Natural killer cell treated with Interleukin-12 subunit alpha and Interleukin-12 subunit beta and Interleukin-15 and Interleukin-18, amount 100 ng/mL, for 72 hours (primary cell): ENCODE data around the gene MMP24OS. TPM values are rescaled to one million over a fixed set of nuclear protein-coding genes. Genes with fewer than 3 reads are reported as not detected.

Experiments
- ATAC-seq, 2 donors: fragments of 150-1000 bp; cut with Tn5 transposase in 1 of 2; sonication (Bioruptor Pico), chemical (Tn5 transposase) in 1 of 2; 2 replicates each; pipeline ENCODE4 v1.10.0; 2021
- DNase-seq: peaks from one replicate; pipeline ENCODE4 v3.0.0; 2022; ENCODE audit warnings: low spot score
- H3K27ac Mint-ChIP-seq, 2 donors: 1 replicate in 1 of 2; 2 replicates in 1 of 2; pipeline ENCODE4 v1.8.0; 2022; ENCODE audit warnings: mixed read lengths in 2 of 2, mild to moderate bottlenecking in 1 of 2, moderate library complexity in 1 of 2
- H3K27me3 Mint-ChIP-seq, 2 donors: 1 replicate in 1 of 2; 2 replicates in 1 of 2; pipeline ENCODE4 v1.8.0; 2022; ENCODE audit warnings: mixed read lengths in 2 of 2
- H3K36me3 Mint-ChIP-seq: one replicate; pipeline ENCODE4 v1.8.0; 2022; ENCODE audit warnings: mixed read lengths
- H3K4me1 Mint-ChIP-seq, 2 donors: 1 replicate in 1 of 2; 2 replicates in 1 of 2; pipeline ENCODE4 v1.8.0; 2022; ENCODE audit warnings: low read depth in 2 of 2, mixed read lengths in 2 of 2, mild to moderate bottlenecking in 1 of 2
- H3K4me3 Mint-ChIP-seq: one replicate; pipeline ENCODE4 v1.8.0; 2022; ENCODE audit warnings: mixed read lengths
- H3K9me3 Mint-ChIP-seq: 2 replicates; pipeline ENCODE4 v1.8.0; 2022; ENCODE audit warnings: mixed read lengths
- total RNA-seq, 2 donors: library from RNA; stranded (reverse); gene quantifications; one replicate each; pipeline ENCODE4 v1.2.3, GENCODE V29; 2022

Gene MMP24OS
- total RNA-seq, 2 donors from 2014 or later = 35.6 to 51.2 TPM

DNA sequence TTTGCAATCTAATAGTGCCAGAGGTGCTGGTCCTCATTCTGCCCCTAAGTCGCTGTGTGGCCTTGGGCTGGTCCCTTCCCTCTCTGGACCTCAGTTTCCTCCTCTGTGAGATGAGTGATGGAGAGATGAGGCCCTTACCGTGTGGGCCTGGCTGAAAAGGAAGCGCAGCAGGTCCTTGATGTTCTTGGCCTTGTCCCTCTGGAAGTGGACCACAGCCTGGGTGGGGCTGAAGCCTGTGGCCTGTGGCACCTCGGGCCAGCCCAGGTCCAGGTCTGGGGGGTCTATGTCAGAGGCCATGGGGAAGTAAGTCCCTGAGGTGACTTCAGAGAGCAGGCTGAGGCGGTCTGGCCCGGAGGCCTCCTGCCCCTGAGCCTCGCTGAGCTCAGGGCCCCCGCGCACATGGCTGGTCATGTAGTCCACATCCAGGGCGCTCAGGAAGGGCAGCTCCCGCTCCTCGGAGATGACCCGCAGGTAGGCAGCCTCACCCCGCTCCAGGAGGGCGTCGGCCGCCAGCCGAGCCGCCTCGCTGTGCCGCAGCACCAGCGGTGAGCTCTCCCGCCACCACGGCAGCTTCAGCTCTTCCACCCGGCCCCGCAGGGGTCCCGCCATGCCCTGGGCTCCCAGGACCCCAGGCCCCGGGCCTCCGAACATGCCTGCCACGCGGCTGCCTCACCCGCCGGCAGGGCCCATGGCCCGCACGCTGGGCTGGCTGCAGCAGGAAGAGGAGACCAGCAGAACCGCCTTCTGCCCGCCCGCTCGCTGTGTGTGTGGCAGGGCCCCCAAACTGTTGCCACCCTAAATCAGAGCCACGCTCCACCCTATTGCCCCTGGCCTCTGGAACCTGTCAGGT is 14.0 kb upstream of the MMP24OS start, which contains the start of gene FAM83C:
TSS of gene FAM83C (minus strand) at position 772 of the 850 bp plus-strand sequence. CDS start at position 651, 121 bp downstream.
- ATAC-seq = no peak
- no peak within 1 kb of the TSS for H3K4me3 Mint-ChIP-seq
- no peaks in the 10 kb centered on the region for H3K36me3 Mint-ChIP-seq
- no peaks in the 10 kb centered on the region for H3K9me3 Mint-ChIP-seq
- peaks cover 0 to 2% of the 10 kb centered on the region in 2 donors for H3K27me3 Mint-ChIP-seq
- peaks cover 6 to 12% of the 10 kb centered on the region in 2 donors for H3K4me1 Mint-ChIP-seq
- DNase-seq = no peak
- H3K27ac Mint-ChIP-seq = no peak within 1 kb of the TSS

DNA sequence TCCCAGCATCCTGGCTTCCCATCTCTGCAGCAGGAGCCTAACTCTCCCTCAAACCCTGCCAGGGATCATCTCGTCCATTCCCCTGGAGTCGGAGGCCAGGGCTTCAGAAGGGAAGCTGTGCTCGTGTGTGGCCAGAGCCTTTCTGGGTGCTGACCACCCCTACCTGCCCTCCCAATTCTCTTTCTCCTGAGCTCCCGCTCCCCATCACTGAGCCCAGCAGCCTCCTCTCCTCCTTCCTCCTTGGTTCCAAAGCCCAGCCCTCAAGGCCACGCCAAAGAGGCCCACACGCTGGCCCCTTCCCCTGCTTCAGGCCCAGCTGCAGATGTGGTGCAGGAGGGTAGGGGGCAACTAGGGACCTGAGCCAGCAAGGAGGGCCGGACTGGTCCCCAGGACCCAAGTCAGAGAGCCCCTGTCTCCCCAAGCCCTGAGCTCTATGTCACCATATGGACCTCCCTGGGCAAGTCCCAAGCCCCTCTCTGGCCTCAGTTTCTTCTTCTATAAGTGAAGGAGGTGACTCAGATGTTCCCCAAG is 13.0 kb upstream of the MMP24OS start:
- no peak overlapping the region for H3K4me3 Mint-ChIP-seq
- H3K4me1 Mint-ChIP-seq = peaks cover 8 to 14% of the 10 kb centered on the region in 2 donors
- H3K27me3 Mint-ChIP-seq = peaks cover 0 to 2% of the 10 kb centered on the region in 2 donors
- no peak for DNase-seq
- no peaks in the 10 kb centered on the region for H3K36me3 Mint-ChIP-seq
- H3K9me3 Mint-ChIP-seq = no peaks in the 10 kb centered on the region
- H3K27ac Mint-ChIP-seq = no peak overlapping the region
- ATAC-seq = no peak

DNA sequence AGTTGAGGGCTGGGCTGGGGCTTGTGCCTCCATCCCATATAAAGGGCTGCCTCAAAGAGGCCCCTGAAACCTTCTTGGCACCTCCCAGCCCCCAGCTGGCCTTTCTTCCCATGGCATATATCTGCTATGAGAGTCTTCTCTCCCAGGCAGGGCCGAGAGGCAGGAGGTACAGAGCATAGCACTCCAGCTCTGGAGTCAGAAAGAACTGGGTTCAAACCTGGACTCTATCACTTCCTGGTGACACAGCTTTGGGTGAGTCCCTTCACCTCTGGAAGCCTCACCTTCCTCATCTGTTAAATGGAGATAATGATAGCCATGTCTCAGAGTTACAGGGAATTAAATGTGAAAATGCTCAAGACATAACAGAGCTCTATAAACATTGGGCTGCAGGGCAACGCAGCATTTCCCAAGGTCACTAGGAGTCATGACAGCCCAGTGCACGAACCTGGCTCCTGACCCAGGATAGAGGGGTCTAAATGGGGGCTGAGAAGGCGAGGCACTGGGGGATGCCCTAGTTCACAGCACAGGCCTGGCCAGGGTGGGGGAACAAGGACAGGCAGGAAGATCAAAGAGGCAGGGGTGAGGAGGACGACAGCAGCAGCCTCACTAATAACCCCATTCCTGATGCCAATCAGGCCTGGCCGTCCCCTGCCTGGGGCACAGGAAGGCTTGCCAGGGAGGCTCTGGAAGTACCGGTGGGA is 12.4 kb upstream of the MMP24OS start:
- Mint-ChIP-seq H3K4me1 (peaks cover 10 to 13% of the 10 kb centered on the region in 2 donors), H3K27ac (peak overlapping the region in 1 of 2 donors; percentile 54)

DNA sequence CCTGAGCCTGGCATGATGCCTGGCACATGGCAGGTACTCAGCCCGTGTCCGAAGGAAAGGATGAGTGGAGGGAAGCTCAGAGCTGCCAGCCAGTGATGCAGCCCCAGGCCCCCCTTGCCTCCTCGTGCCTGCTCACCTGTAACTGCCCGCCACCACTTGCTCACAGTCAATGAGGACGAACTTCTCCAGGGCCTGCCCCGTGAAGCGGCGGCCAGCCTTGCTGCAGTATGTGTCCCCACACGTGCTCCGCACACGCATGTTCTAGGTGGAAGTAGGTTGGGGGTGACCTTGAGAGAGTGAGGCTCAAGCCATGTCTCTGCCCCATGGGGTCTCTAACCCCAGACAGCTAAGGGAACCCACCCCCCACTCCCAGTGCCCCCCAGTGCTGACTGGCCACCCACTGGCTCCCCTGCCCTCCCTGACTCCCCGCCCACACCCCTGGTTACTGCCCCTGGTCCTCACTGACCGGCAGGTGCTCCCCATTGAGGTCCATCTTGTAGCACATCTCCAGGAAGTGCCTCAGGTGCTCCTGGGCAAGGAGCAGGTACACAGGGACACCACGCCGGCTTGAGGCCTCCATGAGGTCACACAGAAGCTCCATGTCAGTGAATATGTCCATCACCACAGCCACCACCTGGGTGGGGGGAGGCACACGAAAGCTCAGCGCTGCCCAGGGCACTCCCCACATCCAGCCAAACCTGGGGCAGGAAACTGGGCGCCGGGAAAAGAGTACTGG is 10.6 kb upstream of the MMP24OS start:
- Mint-ChIP-seq H3K27me3 (peaks cover 0 to under 1% of the 10 kb centered on the region in 2 donors), H3K4me3 (no peak overlapping the region), H3K36me3 (no peaks in the 10 kb centered on the region), H3K27ac (no peak overlapping the region), H3K4me1 (peaks cover 13 to 18% of the 10 kb centered on the region in 2 donors), H3K9me3 (no peaks in the 10 kb centered on the region)
- ATAC-seq (no peak), DNase-seq (no peak)

More for the DNA sequence above, 12.4 kb upstream of the MMP24OS start:
- DNase-seq = no peak
- Mint-ChIP-seq H3K27me3 (peaks cover 0 to 2% of the 10 kb centered on the region in 2 donors), H3K4me3 (no peak overlapping the region), H3K36me3 (no peaks in the 10 kb centered on the region), H3K9me3 (no peaks in the 10 kb centered on the region)
- no peak for ATAC-seq

DNA sequence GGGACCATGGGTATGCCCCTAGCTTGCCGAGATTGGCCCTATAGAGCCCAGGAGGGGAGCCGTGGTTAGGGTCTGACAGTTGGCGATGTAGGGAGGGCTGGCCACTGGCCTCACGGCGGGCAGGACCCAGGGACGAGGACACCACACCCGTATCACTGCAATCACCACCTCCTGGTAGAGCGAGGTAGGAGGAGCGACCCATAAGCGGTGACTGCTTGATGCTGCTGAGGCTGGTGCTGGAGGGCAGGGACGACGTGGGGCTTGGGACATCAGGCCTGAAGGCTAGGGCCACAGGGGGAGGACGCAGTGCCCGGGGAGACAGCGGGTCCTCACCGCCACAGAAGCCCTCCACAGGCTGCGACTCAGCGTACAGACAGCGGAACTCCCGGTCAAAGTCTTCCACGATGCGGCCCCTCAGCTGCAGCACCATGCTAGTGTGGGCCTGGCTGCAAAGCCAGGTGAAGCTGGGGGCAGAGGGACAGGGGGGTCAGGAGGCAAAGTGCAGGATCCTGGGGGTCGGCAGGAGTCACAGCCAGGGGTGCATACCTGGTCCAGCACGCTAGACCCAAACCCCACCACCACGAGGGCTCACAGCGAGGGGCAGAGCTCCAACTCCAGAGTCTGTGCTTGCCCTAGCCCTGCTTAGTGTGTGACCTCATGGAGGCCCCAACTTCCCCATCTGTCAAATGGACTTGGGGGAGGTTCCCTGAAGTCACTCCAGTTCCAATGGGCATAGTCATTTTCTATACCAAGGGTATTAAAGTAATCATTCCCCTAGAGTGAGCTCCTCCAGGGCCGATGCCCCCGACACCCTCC is 9.8 kb upstream of the MMP24OS start:
- ATAC-seq = no peak
- H3K27me3 Mint-ChIP-seq = no peaks in the 10 kb centered on the region
- H3K4me3 Mint-ChIP-seq = no peak overlapping the region
- H3K36me3 Mint-ChIP-seq = no peaks in the 10 kb centered on the region
- no peak for DNase-seq
- no peak overlapping the region for H3K27ac Mint-ChIP-seq
- peaks cover 18 to 24% of the 10 kb centered on the region in 2 donors for H3K4me1 Mint-ChIP-seq
- H3K9me3 Mint-ChIP-seq = no peaks in the 10 kb centered on the region

DNA sequence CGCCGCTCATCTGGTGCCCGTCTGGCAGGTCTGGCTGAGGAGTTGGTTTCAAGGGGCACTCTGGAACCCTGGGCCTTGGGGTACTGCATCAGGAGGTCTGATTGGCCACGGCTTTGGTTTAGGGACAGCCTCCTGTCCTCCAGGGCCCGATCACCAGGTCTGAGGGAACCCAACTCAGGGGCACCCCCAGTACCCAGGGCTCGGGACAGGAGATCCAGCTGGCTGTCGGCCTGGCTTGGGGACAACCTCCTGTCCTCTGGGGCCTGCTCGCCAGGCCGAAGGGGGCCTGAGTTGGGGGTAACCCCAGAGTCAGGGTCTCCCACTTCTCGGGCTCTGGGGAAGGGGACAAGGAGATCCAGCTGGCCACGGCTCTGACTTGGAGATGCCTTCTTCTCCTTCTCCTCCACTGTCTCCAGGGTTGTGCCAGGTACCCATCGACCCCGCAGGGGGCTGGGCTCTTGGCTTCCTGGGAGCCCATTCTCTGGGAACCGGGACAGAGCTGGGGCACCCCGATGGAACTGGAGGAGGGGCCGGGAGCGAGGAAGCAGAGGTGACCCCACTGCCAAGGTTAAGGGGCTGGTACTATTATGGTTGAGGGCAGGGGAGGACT is 9.1 kb upstream of the MMP24OS start:
- H3K9me3 Mint-ChIP-seq = no peaks in the 10 kb centered on the region
- no peak overlapping the region for H3K4me3 Mint-ChIP-seq
- H3K27me3 Mint-ChIP-seq = no peaks in the 10 kb centered on the region
- DNase-seq (no peak), ATAC-seq (no peak)
- H3K27ac Mint-ChIP-seq = no peak overlapping the region
- no peaks in the 10 kb centered on the region for H3K36me3 Mint-ChIP-seq
- H3K4me1 Mint-ChIP-seq = peaks cover 18 to 24% of the 10 kb centered on the region in 2 donors

DNA sequence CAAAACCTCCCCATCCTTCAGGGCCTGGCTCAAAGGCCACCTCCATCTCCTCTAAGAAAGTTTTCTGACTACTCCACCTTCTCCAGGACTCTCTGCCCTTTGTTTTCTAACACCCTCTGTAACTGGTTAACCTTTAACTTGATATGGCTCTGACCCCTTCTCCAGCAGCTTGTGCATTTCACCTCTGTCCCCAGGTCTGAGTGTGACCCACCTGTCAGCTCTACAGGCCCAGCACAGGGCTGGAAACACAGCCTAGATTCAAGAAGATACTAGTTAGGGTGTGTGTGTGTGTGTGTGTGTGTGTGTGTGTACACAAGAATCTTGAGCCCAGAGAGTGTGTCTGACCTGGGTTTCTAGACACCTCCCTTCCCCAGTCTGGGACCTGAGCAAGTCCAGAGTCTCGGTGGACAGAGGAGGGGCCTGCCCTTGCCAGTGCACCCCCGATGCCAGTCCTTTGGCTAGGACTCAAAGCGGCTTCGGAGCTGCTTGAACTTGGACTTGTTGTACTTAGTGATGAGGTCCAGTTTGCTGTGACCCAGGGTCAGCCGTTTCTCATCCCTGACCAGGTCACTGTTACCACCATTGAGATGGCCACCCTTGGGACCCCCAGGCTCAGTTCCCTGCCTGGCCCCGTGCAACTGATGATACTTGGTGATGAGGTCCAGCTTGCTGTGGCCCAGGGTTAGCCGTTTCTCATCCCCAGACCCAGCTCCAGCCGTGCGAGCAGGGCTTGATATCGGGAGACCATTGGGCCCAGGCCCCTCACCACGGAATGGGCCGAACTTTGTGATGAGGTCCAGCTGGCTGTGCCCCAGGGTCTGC is 8.4 kb upstream of the MMP24OS start:
- Mint-ChIP-seq H3K4me1 (peaks cover 18 to 24% of the 10 kb centered on the region in 2 donors), H3K36me3 (no peaks in the 10 kb centered on the region), H3K27ac (peak overlapping the region; percentile 93 to 94), H3K27me3 (no peaks in the 10 kb centered on the region), H3K4me3 (peak overlapping the region; percentile 96), H3K9me3 (no peaks in the 10 kb centered on the region)
- ATAC-seq (no peak), DNase-seq (no peak)

DNA sequence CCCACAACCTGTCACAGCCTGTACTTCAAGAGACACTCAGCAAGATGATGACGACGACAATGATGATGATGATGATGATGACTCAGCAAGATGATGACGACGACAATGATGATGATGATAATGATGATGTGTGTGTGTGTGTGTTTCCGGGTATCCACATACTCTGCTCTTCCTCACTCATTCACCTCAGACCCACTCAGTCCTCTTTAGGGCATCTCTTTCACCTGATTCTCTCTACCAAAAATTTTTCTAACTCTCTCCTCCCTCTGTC is 7.8 kb upstream of the MMP24OS start:
- peaks cover 18 to 24% of the 10 kb centered on the region in 2 donors for H3K4me1 Mint-ChIP-seq
- no peak for DNase-seq
- no peak for ATAC-seq
- peak overlapping the region; percentile 96 for H3K4me3 Mint-ChIP-seq
- no peaks in the 10 kb centered on the region for H3K9me3 Mint-ChIP-seq
- H3K27ac Mint-ChIP-seq = peak overlapping the region; percentile 93 to 94
- H3K27me3 Mint-ChIP-seq = no peaks in the 10 kb centered on the region
- H3K36me3 Mint-ChIP-seq = no peaks in the 10 kb centered on the region

DNA sequence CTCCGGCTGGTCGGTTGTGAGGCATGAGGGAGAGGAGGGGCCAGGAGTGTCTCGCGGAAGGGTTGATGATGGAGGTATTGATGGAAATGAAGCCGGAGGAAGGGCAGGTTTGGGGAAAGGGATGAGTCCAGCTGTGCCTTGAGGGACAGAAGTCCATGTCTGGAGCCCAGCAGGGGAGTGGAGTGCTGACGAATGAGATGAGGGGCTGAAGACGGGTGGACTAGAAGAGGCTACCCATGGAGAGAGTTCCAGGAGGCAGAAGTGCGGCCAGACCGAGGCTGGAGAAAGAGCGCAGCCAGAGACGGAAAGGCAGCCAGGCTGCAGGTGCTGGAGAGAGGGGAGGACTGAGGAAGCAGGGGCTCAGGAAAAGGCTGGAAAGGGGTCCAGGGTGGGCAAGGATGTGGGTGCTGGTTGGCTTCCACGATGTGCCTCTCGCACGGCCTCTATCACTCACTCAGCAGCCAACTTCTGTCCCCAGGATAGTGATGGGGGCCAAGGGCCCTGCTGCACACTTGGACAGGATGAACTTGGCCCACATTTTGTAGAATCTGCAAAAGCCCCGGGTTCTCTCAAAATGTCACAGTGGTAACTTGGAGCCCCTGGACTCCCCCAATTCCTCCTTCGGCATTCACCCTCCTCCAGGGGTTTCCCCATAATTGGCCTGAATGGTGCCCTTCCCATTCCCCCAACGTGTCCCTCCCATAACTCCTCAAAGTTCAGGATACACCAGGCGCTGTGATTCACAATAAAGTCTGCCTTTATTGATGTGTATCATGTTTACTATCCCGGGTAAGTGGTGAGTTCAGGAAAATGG is 7.3 kb upstream of the MMP24OS start:
- DNase-seq = no peak
- no peaks in the 10 kb centered on the region for H3K27me3 Mint-ChIP-seq

DNA sequence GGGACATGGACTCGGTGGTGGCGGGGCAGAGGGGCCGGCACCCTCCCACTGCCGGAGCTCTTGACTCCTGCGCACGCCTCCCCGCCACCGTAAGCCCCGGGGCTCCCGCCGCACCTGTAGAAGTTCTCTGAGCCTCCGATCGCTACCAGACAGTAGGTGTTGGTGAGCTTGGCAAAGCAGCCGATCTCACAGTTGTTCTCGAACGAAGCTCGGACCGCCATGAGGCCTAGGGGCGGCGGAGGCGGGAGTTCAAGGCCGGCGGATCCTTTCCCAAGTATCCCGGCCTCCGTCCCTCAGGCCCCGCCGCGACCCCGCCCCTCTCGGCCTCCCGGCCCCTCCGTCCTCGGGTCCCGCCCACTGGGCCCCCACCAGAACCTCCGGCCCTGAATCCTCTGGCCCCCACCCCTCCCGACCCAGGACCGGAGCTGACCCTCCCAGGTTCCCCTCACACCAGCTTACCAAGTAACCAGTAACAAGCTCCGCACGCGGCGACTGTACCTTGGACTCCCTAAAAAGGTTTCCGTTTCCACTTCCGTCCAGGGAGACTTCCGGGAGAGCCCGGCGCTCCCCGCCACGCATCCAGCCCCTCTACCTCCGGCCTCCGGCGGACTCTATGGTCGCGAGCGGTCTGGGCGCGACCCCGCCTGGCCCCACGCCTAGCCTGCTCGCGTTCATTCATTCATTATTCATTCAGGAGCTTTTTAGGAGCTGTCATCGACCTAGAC is 6.5 kb upstream of the MMP24OS start, which contains the start of gene EIF6:
TSS of gene EIF6 (minus strand) at position 506 of the 725 bp plus-strand sequence. CDS start at position 221, 285 bp downstream.
- H3K9me3 Mint-ChIP-seq = no peaks in the 10 kb centered on the region
- DNase-seq (peak; percentile 91), ATAC-seq (peak; percentile 93 to 94)
- H3K27ac Mint-ChIP-seq = peak within 1 kb of the TSS; percentile 93 to 94
- peaks cover 24 to 25% of the 10 kb centered on the region in 2 donors for H3K4me1 Mint-ChIP-seq
- peak within 1 kb of the TSS; percentile 96 for H3K4me3 Mint-ChIP-seq
- H3K36me3 Mint-ChIP-seq = peaks cover 8% of the 10 kb centered on the region
- H3K27me3 Mint-ChIP-seq = no peaks in the 10 kb centered on the region

More for the DNA sequence above, 7.3 kb upstream of the MMP24OS start:
- H3K4me1 Mint-ChIP-seq = peaks cover 19 to 24% of the 10 kb centered on the region in 2 donors
- H3K9me3 Mint-ChIP-seq = no peaks in the 10 kb centered on the region
- peaks cover 3% of the 10 kb centered on the region for H3K36me3 Mint-ChIP-seq
- no peak for ATAC-seq
- peak overlapping the region; percentile 96 for H3K4me3 Mint-ChIP-seq
- peak overlapping the region; percentile 93 to 94 for H3K27ac Mint-ChIP-seq
